K562 (cell line): ENCODE results near the gene CHML. TPM values are rescaled to one million over a fixed set of nuclear protein-coding genes. Genes with fewer than 3 reads are reported as not detected.
A peak's percentile ranks its signal among the peaks of the same experiment; 100 is the strongest.

Source experiments
- ATAC-seq: fragments of 200-7000 bp; cut with Tn5 transposase; 3 replicates; pipeline ENCODE4 v1.9.1; 2020; ENCODE audit warnings: moderate library complexity
- BruUV-seq: library from RNA; stranded (reverse); fragments of 400-500 nt; replicated peaks from 2 replicates; lab custom pipeline; 2021; lab: Mats Ljungman, UMichigan
- CTCF ChIA-PET: fragments of 300-600 bp; formaldehyde crosslinking; extraction: SDS; loops from one replicate; lab custom pipeline; 2021; ENCODE audit warnings: low intra/inter-chr PET ratio; lab: Yijun Ruan, JAX
- POLR2A ChIA-PET: fragments of 300-600, 350-650 bp; sonication (Branson Sonifier 250); formaldehyde crosslinking; extraction: SDS; loops from one replicate; lab custom pipeline; 2021; ENCODE audit warnings: antibody characterized with exemption, inconsistent platforms; lab: Yijun Ruan, JAX
- DNase-seq, 4 experiments: peaks; one replicate each; pipeline versions ENCODE4 v3.0.0 to v3.0.0-alpha.2; 2011 to 2018; ENCODE audit warnings: low spot score in 3 of 4, mixed read lengths in 3 of 4; ENCODE audit errors: extremely low read depth in 1 of 4
- FAIRE-seq: peaks from 2 replicates; lab custom pipeline; 2011; peaks lifted over from hg19 to GRCh38; lab: Jason Lieb, UNC
- H2AFZ ChIP-seq: 2 replicates; pipeline ENCODE4 v1.6.0; 2011; ENCODE audit warnings: low read depth, low read length, control low read depth, inconsistent platforms
- H3K27ac ChIP-seq: fragments of 200-600 bp; 3 replicates; pipeline ENCODE4 v1.8.0; 2011; ENCODE audit warnings: low read depth, mild to moderate bottlenecking, control low read depth, inconsistent platforms, low read length, moderate library complexity, mixed read lengths; ENCODE audit errors: extremely low read depth
- H3K27me3 ChIP-seq, 2 experiments: fragments of 300-600 bp in 1 of 2; 2 replicates in 1 of 2; 3 replicates in 1 of 2; pipeline versions ENCODE4 v1.6.0 to v1.8.0; 2011; ENCODE audit warnings: inconsistent platforms in 2 of 2, low read length in 2 of 2, mild to moderate bottlenecking in 1 of 2, mixed read lengths in 1 of 2, moderate library complexity in 1 of 2; ENCODE audit not compliant: control insufficient read depth in 2 of 2, insufficient read depth in 2 of 2
- H3K36me3 ChIP-seq: fragments of 300-600 bp; 3 replicates; pipeline ENCODE4 v1.8.0; 2011; ENCODE audit warnings: mild to moderate bottlenecking, low read length, inconsistent platforms; ENCODE audit not compliant: control insufficient read depth, insufficient read depth
- H3K4me1 ChIP-seq, 2 experiments: fragments of 200-600 bp in 1 of 2; replicated peaks in 1 of 2; 2 replicates in 1 of 2; 3 replicates in 1 of 2; pipeline versions ENCODE4 v1.5.1 to v1.8.0; 2011; ENCODE audit warnings: inconsistent platforms in 2 of 2, low read length in 2 of 2, mild to moderate bottlenecking in 1 of 2, mixed read lengths in 1 of 2, moderate library complexity in 1 of 2; ENCODE audit not compliant: control insufficient read depth in 2 of 2, insufficient read depth in 2 of 2
- H3K4me2 ChIP-seq: 2 replicates; pipeline ENCODE4 v1.6.1; 2011; ENCODE audit warnings: low read length, control low read depth, inconsistent platforms, mixed read lengths; ENCODE audit not compliant: insufficient read depth
- H3K4me3 ChIP-seq: fragments of 200-600 bp; sonication (generic), shearing (Covaris generic); 2 replicates; pipeline ENCODE4 v1.5.1; 2016; ENCODE audit warnings: control low read depth, inconsistent platforms
- H3K79me2 ChIP-seq: fragments of 200-600 bp; 3 replicates; pipeline ENCODE4 v1.8.0; 2011; ENCODE audit warnings: low read length, inconsistent platforms; ENCODE audit not compliant: control insufficient read depth, insufficient read depth
- H3K9ac ChIP-seq, 2 experiments: 2 replicates each; pipeline versions ENCODE4 v1.6.0 to v1.6.1; 2011; ENCODE audit warnings: low read depth in 2 of 2, low read length in 2 of 2, control low read depth in 1 of 2, inconsistent platforms in 1 of 2, mild to moderate bottlenecking in 1 of 2, mixed read lengths in 1 of 2; ENCODE audit not compliant: insufficient read depth in 1 of 2
- H3K9me1 ChIP-seq: one replicate; pipeline ENCODE4 v1.6.0; 2011; ENCODE audit warnings: inconsistent platforms, mild to moderate bottlenecking, low read length, moderate library complexity; ENCODE audit not compliant: control insufficient read depth, insufficient read depth
- H3K9me3 ChIP-seq: replicated peaks from 2 replicates; pipeline ENCODE4 v1.5.1; 2011; ENCODE audit warnings: low read depth, low read length, inconsistent platforms; ENCODE audit not compliant: control insufficient read depth, insufficient read depth
- H4K20me1 ChIP-seq: replicated peaks from 2 replicates; pipeline ENCODE4 v1.6.1; 2011; ENCODE audit warnings: low read length, inconsistent platforms, mixed read lengths; ENCODE audit not compliant: control insufficient read depth, insufficient read depth
- GATAD2B ChIP-seq: fragments of 450-650 bp; IDR thresholded peaks from 2 replicates; pipeline ENCODE4 v1.6.1; 2017; ENCODE audit warnings: mild to moderate bottlenecking, borderline replicate concordance
- ILF3 ChIP-seq: fragments of 450-650 bp; IDR thresholded peaks from 2 replicates; pipeline ENCODE4 v1.6.1; 2018; ENCODE audit warnings: antibody characterized with exemption, mild to moderate bottlenecking, moderate library complexity, borderline replicate concordance
- IRF1 ChIP-seq: sonication (generic); formaldehyde crosslinking; IDR thresholded peaks from 2 replicates; pipeline ENCODE4 v1.8.0; 2022; ENCODE audit warnings: missing genetic modification reagents, mild to moderate bottlenecking, borderline replicate concordance
- JUNB ChIP-seq: fragments of 450-650 bp; formaldehyde crosslinking; conservative IDR thresholded peaks from 2 replicates; pipeline ENCODE4 v1.4.0; 2020; ENCODE audit warnings: mild to moderate bottlenecking
- NCOR1 ChIP-seq: fragments of 450-650 bp; IDR thresholded peaks from 2 replicates; pipeline ENCODE4 v1.6.1; 2016; ENCODE audit warnings: mild to moderate bottlenecking, moderate library complexity
- POLR2H ChIP-seq: IDR thresholded peaks from 2 replicates; pipeline ENCODE4 v1.6.1; 2016; ENCODE audit warnings: missing genetic modification characterization, low read depth, mild to moderate bottlenecking, control low read depth, missing compliant biosample characterization, moderate library complexity
- SETDB1 ChIP-seq: IDR thresholded peaks from one replicate; pipeline ENCODE4 v1.6.1; 2012; ENCODE audit warnings: low read length, control low read depth, inconsistent platforms
- U2AF1 ChIP-seq: fragments of 200-400 bp; formaldehyde crosslinking; optimal IDR thresholded peaks from 2 replicates; pipeline ENCODE3; 2017; ENCODE audit warnings: mild to moderate bottlenecking, low read depth, low read length, moderate library complexity
- ZC3H4 ChIP-seq: sonication (generic); formaldehyde crosslinking; IDR thresholded peaks from 2 replicates; pipeline ENCODE4 v1.9.0; 2021; ENCODE audit warnings: missing genetic modification reagents, borderline replicate concordance
- ZFP1 ChIP-seq: fragments of 450-650 bp; formaldehyde crosslinking; IDR thresholded peaks from 2 replicates; pipeline ENCODE4 v1.4.0; 2020; ENCODE audit warnings: mild to moderate bottlenecking, mixed read lengths
- ZNF232 ChIP-seq: sonication (generic); formaldehyde crosslinking; IDR thresholded peaks from 2 replicates; pipeline ENCODE4 v1.8.0; 2022; ENCODE audit warnings: mild to moderate bottlenecking, missing genetic modification reagents
- ZNF239 ChIP-seq: fragments of 250-450 bp; sonication (Bioruptor Pico); IDR thresholded peaks from 2 replicates; pipeline ENCODE4 v1.4.0; 2020; ENCODE audit warnings: mild to moderate bottlenecking
- WGBS: fragments of 100-300 bp; shearing (Covaris generic); methylation state at CpG from one replicate; pipeline ENCODE4 v1.1.6; 2016; ENCODE audit warnings: low coverage, mixed read lengths; ENCODE audit not compliant: insufficient coverage; ENCODE audit errors: missing lambda C conversion rate; 5-methylcytosine and 5-hydroxymethylcytosine counted together
- in situ Hi-C: fragments of 300-500 bp; cut with MboI; formaldehyde crosslinking; loops from 4 replicates; pipeline ENCODE4 v1.15.0; 2018; ENCODE audit warnings: inconsistent platforms, mixed read lengths
- intact Hi-C: fragments of 100-400 bp; cut with micrococcal nuclease; formaldehyde crosslinking; loops from 2 replicates; pipeline ENCODE4 v1.14.2; 2022
- polyA plus RNA-seq, 8 experiments: library from polyadenylated mRNA; depleted of rRNA in 4 of 8; stranded (reverse) in 5 of 8; unstranded in 3 of 8; fragments of >200 nt; fragmentation: Nextera tagmentation in 2 of 8; fragmentation: Illumina TruSeq in 1 of 8; extraction: Ambion mirVana in 2 of 8; extraction: Trizol in 1 of 8; gene quantifications; 2 replicates each; pipeline versions ENCODE4 v1.2.1 to v1.2.3, GENCODE V29; 2011 to 2014; ENCODE audit warnings: inconsistent platforms in 1 of 8, missing spikeins in 1 of 8
- total RNA-seq, 7 experiments: library from RNA; depleted of rRNA in 6 of 7; stranded (reverse); fragments of >200 nt in 6 of 7; fragmentation: Illumina TruSeq in 2 of 7; extraction: Trizol in 2 of 7; gene quantifications; 2 replicates each; pipeline versions ENCODE4 v1.2.1 to v1.2.3, GENCODE V29; 2011 to 2021; ENCODE audit warnings: low replicate concordance in 1 of 7
- TF ChIP-seq, protein P1 (sequence below), 3 experiments: fragments of 200-800 bp in 1 of 3; fragments of 250-450 bp in 1 of 3; fragments of 450-650 bp in 1 of 3; sonication (Bioruptor Pico) in 1 of 3; sonication (Bioruptor generic) in 1 of 3; formaldehyde crosslinking in 1 of 3; IDR thresholded peaks; 2 replicates each; pipeline versions ENCODE4 v1.6.1 to v1.8.0; 2016 to 2022; ENCODE audit warnings: mild to moderate bottlenecking in 2 of 3, missing genetic modification characterization in 2 of 3, missing compliant biosample characterization in 1 of 3, moderate library complexity in 1 of 3
- TF ChIP-seq, protein P2 (sequence below), 2 experiments: fragments of 450-650 bp; conservative IDR thresholded peaks; 2 replicates each; pipeline ENCODE4 v1.6.1; 2017; ENCODE audit warnings: mild to moderate bottlenecking in 2 of 2, moderate library complexity in 2 of 2

The CHML gene
- total and polyA plus RNA-seq, 9 of the 15 experiments (the other 6 are each of a cell fraction or from before 2014, with no cell fraction given), result 13.0 to 88.3 (median 62.8) TPM

DNA sequence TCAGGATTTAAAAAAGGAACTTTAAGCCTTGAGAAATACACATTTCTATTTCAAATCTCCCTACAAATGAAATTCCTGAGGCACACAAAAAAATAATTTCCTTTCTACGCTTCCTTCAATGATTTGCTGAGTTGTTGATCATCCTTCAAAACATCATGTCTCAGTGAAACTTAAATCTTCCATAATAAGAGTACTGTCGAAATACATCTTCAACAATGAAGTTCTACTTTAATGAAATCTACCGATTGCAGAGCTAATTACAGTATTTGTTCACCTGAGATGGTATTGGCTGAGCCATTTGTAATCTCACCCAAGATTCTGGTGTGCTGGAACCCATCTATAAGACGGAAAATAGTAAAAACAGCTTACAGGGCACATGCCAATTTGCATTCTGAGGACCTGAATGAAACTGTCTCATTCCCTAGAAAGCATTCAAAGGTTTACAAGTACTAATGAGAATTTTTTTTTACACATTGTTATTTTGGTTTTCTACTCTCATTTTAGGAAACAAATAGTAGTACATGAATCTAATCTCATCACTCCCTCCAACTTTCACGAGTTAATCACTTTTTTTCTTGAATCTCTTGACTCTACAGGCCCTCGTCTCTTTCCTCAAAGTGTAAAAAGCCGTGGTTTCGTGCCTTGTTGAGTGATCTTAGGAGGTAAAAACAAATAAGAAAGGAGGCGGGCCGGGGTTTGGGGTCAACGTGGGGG, 1.1 kb downstream of the CHML start:
- H4K20me1 ChIP-seq, result peaks cover 3% of the 10 kb centered on the region; the same call in 1 of the 2 replicates
- POLR2A ChIA-PET, result interaction anchor here (1.5 to 1.9 kb wide), 3 partner anchors 15 to 203 kb away, joined by 3 to 6 read pairs (median 6); no protein-coding TSS in a partner anchor
- H3K4me1 ChIP-seq, result peaks cover 7 to 9% of the 10 kb centered on the region in 2 experiments
- peak overlapping the region; percentile 84 to 100 for H3K9ac ChIP-seq
- FAIRE-seq, result no peak
- BruUV-seq, result TSS peak; percentile 43
- DNase-seq, result peak in 1 of 4 experiments; percentile 30
- peaks cover 22% of the 10 kb centered on the region for H3K9me3 ChIP-seq
- intact Hi-C loops (loop anchor here (5.0 kb wide), 1 partner anchor 78 kb away; no protein-coding TSS in a partner anchor), in situ Hi-C loops (no loop called here)
- no peaks in the 10 kb centered on the region for H3K27me3 ChIP-seq
- WGBS, result under 1% methylated on average over 10 of the region's 11 CpGs
- CTCF ChIA-PET, result interaction anchor here (0.7 kb wide), 1 partner anchor 197 kb away, joined by 3 read pairs; no protein-coding TSS in a partner anchor
- no peaks in the 10 kb centered on the region for H3K9me1 ChIP-seq
- H3K4me3 ChIP-seq, result peak overlapping the region; percentile 88
- peaks cover 60% of the 10 kb centered on the region for H3K79me2 ChIP-seq
- H3K4me2 ChIP-seq, result peak overlapping the region; percentile 98
- H2AFZ ChIP-seq, result peak overlapping the region; percentile 64
- 0 out of 3 replicates have a peak, but pooled peaks have one; percentile 2 for ATAC-seq
- peak overlapping the region; percentile 93 for H3K27ac ChIP-seq
- peaks cover 38% of the 10 kb centered on the region for H3K36me3 ChIP-seq
- peak; percentile 66; the same call in 1 of the 2 replicates for TF ChIP-seq ILF3
- peak; percentile 47; the same call in 1 of the 2 replicates for TF ChIP-seq POLR2H
- TF ChIP-seq ZC3H4 (CRISPR knock-in tag), result no peak
- TF ChIP-seq ZFP1 (CRISPR knock-in tag), result no peak
- no peak for TF ChIP-seq JUNB
- 0 out of 2 replicates have a peak, but pooled peaks have one; percentile 22 for TF ChIP-seq GATAD2B
- no peak for TF ChIP-seq SETDB1
- TF ChIP-seq, protein P1, sequence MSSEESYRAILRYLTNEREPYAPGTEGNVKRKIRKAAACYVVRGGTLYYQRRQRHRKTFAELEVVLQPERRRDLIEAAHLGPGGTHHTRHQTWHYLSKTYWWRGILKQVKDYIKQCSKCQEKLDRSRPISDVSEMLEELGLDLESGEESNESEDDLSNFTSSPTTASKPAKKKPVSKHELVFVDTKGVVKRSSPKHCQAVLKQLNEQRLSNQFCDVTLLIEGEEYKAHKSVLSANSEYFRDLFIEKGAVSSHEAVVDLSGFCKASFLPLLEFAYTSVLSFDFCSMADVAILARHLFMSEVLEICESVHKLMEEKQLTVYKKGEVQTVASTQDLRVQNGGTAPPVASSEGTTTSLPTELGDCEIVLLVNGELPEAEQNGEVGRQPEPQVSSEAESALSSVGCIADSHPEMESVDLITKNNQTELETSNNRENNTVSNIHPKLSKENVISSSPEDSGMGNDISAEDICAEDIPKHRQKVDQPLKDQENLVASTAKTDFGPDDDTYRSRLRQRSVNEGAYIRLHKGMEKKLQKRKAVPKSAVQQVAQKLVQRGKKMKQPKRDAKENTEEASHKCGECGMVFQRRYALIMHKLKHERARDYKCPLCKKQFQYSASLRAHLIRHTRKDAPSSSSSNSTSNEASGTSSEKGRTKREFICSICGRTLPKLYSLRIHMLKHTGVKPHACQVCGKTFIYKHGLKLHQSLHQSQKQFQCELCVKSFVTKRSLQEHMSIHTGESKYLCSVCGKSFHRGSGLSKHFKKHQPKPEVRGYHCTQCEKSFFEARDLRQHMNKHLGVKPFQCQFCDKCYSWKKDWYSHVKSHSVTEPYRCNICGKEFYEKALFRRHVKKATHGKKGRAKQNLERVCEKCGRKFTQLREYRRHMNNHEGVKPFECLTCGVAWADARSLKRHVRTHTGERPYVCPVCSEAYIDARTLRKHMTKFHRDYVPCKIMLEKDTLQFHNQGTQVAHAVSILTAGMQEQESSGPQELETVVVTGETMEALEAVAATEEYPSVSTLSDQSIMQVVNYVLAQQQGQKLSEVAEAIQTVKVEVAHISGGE (CRISPR knock-in tag; IDR thresholded peaks at IDR 0.05), result 0 out of 6 replicates have a peak, but pooled peaks of 1 of the 3 experiments have one; percentile 7
- TF ChIP-seq U2AF1, result no peak
- peak; percentile 25; the same call in 1 of the 2 replicates for TF ChIP-seq NCOR1
- TF ChIP-seq, protein P2, sequence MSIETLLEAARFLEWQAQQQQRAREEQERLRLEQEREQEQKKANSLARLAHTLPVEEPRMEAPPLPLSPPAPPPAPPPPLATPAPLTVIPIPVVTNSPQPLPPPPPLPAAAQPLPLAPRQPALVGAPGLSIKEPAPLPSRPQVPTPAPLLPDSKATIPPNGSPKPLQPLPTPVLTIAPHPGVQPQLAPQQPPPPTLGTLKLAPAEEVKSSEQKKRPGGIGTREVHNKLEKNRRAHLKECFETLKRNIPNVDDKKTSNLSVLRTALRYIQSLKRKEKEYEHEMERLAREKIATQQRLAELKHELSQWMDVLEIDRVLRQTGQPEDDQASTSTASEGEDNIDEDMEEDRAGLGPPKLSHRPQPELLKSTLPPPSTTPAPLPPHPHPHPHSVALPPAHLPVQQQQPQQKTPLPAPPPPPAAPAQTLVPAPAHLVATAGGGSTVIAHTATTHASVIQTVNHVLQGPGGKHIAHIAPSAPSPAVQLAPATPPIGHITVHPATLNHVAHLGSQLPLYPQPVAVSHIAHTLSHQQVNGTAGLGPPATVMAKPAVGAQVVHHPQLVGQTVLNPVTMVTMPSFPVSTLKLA (conservative IDR thresholded peaks at IDR 0.05), result peak in 1 of 2 experiments; percentile 23; a peak in 1 of 4 replicates
- TF ChIP-seq IRF1 (CRISPR knock-in tag), result no peak
- no peak for TF ChIP-seq ZNF232 (CRISPR knock-in tag)
- TF ChIP-seq ZNF239 (CRISPR knock-in tag), result no peak
